Muscle of arm (tissue), 12 donors: Measurements from ENCODE around the gene SKA2. TPM values are rescaled to one million over a fixed set of nuclear protein-coding genes. Genes with fewer than 3 reads are reported as not detected.
A peak's percentile ranks its signal among the peaks of the same experiment; 100 is the strongest.
"Not testable (repeated sequence)": the region's sequence is repeated elsewhere in the genome, so short reads cannot be mapped to it uniquely, and the experiment has no call there.

ENCODE experiments used
- DNase-seq: peaks from one replicate; pipeline ENCODE4 v3.0.0-alpha.2; 2013
- polyA plus RNA-seq, 12 donors: library from polyadenylated mRNA; unstranded; fragments of 120-200 nt; gene quantifications; one replicate each; pipeline ENCODE4 v1.2.1, GENCODE V29; 2013; ENCODE audit not compliant: insufficient read length in 12 of 12

SKA2 gene
- polyA plus RNA-seq, 12 donors = 34.4 to 73.1 (median 42.8) TPM; not detected in 1

DNA sequence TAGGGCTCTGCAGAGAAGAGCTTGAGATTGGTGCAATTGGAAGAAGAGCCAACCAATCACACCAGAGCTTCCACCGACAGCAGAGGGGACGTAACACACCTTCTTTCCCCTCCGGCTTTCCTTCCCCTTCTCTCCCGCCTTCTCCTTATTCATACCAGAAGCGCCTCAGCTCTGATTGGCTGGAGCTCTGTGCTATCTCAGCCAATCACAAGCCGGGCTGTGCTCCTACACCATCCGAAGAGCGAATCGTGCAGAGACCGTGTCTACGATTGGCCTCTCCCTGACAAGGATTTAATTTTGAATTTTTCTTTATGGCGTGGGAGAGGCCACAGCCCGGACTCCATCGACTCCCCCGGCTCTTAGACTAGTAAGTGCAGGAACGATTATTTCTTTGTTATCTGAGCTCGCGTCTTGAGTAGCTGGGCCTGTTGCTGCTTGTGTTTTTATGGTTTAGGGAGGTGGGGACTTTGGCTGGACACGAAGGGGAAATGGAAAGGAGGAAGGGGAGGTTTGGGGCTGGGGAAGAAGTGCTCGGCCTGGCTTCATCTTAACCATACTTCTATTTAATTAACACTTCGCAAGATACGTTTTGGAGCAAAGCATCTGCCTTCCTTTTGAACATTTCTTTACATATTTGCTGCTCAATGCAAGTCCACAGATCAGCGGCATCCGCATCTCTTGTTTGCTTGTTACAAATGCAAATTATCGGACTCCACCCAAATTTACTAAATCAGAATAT is 622 bp upstream of the SKA2 start, which contains the start of gene PRR11:
TSS of gene PRR11 (plus strand) at position 308 of the 739 bp plus-strand sequence. CDS start 14,007 bp downstream, outside the sequence.
- peak; percentile 9 for DNase-seq

DNA sequence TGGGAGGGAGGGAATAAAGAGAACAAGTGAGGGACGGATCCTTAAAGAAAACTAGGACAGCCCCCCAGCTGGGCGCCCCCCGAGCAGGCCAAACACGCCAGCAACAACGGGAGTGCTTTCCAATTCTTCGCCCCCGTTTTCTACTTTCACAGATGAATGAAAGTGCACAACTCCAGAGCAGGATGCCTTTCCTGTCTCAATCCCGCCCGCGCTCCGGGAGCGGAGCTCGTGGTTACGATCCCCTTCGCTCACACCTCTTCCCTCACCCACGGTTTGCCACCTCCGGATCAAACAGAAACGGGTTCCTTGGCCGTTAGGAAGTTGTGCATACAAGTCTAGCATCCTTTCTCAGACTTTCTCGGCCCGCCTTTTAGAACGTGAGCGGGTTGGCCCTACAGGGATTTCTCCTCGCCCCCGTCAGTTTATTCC is 680 bp downstream of the SKA2 start:
- no peak for DNase-seq

DNA sequence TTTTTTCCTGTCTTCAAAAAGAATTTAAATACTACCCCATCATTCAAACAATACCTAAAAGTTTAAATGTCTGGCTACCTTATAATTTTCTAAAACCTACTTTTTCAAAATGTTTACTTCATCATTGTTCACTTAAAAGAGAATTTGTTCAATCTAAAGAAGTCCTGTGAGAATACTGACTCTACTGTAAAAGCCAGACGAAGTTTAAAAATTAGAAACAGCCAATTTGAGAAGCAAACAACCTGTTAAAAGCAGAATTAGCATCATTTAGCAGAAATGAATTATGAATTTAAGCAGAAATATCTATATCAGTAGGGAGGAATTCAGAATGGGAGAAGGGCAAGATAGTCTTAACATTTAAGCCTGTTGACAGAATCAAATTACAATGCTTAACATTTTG is 2.1 kb downstream of the SKA2 start:
- no peak for DNase-seq

DNA sequence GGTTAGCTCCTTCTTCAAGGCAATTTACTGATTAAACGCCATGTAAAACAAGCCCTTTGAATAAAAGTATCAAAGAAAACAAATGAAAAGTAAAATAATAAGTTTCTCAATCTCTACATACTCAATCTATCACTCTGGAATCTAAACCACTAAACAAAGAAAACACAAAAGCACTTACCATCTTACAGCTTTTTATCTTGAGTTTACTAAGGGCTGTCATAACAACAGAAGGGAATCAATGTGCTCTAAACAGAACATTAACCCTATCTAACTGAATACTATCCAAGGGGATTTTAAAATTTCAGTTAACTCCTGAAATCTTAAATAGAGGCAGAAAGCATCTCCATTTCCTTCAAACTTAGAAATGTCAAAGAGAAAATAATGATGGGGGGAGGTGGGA is 3.4 kb downstream of the SKA2 start:
- DNase-seq = no peak

DNA sequence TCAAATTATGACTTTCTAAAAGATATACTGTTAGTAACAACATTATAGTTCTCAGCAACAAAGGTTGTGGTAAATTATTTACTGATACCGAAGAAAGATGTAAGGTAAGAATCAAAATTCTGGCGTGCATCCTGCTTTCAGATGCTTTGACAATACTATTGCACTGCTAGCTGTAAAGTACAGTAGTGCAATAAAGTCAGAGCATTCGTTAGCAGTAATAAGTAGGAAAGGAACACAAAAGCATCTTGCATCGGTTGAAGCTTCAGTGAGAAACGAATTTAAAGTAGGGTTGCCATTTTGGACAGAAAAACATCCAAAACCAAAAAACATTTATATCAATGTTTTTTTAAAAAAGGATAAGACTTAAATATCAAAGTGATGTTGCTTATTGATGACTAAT is 4.0 kb downstream of the SKA2 start:
- DNase-seq = no peak

DNA sequence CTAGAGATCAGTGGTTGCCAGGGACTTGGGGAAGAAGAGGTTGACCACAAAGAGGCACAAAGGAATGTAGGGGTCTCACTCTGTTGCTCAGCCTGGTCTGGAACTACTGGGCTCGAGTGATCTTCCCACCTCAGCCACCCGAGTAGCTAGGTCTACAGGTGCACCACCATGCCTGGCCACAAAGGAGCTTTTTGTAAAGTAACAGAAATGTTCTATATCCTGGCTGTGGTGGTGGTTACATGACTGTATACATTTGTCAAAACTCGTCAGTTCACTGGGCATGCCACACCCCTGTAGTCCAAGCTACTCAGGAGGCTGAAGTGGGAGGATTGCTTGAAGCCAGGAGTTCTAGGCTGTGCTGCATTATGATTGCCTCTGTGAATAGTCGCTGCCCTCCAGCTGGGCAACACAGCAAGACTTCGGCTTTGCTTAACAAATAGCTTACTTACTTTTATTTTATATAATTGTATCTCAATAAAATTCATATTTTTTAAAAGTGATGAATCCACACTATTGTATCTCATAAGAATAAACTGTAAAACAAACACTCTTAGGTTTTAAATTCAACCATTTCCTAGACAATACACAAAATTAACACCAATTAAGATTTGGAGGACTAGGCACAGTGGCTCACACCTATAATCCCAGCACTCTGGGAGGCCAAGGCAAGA is 5.0 kb downstream of the SKA2 start:
- no peak for DNase-seq

DNA sequence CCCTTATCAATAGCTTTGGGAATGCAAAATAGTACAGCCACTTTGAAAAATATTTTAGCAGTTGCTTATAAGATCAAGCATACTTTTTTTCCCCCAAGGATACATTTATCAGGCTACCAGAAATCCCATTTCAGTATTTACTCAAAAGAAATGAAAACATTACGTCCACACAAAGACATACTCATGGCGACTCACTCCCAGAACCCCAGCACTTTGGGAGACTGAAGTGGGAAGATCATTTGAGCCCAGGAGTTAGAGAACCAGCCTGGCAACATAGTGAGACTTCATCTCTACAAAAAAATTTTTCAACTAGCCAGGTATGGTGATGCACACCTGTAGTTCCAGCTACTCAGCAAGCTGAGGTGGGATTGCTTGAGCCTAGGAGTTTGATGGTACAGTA is 5.9 kb downstream of the SKA2 start:
- no peak for DNase-seq

DNA sequence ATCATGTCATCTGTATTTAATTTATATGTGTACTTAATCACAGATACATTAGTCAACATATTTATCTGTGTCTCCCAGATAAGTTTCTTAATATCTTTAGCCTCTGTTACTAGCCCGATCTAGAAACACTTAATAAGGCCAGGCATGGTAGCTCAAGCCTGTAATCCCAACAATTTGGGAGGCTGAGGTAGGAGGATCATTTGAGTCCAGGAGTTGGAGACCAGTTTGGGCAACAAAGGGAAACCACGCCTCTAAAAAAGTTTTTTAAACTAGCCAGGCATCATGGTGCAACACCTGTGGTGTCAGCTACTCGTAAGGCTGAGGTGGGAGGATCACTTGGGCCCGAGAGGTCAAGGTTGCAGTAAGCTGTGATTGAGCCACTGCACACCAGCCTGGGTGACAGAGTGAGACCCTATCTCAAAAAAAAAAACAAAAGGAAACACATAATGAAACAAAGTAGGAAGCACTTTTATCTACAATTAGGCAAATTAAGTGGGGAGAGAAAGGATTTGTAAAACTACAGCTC is 9.4 kb downstream of the SKA2 start:
- no peak for DNase-seq

DNA sequence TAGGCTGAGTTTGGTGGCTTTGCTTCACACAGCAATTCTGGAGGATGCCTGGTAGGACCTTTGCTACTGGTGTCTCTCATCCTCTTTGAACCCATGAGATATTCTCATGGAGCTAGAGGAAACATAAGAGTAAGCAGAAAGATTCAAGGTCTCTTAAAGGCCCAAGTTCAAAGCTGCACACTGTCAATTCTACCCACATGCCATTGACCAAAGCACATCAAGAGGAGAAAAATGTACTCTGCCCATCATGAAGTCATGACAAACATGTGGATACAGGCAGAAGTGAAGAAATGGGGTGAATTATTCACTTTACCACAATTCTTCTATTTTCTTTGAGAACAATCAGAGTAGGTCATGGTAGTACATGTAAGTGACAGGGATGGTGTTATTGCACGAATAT is 13.1 kb downstream of the SKA2 start:
- DNase-seq = no peak

DNA sequence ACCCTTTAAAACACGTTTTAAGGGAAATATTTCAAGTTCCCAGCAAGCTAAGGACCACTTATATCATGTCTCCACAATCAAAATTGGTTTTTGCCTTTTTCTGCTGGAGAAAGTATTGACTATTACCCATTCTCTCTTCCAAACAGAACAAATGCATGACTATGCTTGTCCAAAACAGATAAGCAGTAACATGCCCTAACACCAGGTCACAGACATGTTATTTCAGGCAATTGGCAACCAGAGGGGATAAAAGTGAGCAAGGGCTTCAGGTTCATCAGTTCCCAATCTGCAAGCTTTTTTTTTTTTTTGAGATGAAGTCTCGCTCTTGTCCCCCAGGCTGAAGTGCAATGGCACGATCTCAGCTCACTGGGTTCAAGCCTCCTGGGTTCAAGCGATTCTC is 15.0 kb downstream of the SKA2 start:
- no peak for DNase-seq

DNA sequence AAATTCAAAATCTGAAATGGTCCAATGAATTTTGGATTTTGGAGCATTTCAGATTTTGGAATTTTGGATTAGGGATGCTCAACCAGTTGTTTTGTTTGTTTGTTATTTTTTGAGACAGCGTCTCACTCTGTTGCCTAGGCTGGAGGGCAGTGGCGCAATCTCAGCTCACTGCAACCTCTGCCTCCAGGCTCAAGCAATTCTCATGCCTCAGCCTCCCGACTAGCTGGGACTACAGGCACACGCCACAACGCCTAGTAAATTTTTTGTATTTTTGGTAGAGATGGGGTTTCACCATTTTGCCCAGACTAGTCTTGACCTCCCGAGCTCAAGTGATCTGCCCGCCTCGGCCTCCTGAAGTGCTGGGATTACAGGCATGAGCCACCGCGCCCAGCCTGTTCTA is 16.6 kb downstream of the SKA2 start:
- not testable (repeated sequence) for DNase-seq

DNA sequence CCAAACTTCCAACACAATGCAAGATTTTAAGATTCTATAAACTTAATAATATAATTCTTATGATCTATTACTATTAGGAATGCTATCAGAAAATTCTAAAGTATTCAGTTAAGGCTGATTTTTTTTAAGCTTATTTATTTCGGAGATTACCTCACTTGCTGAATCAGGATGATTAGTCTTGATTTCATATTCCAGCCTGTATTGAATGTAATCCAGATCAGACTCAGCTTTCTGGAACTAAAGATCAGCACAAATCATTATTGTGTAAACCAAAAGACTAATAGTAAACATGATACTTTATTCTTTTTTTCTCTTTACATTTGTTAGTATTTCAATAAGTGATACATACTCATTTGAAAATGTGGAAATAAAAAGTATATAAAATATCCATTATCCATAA is 23.9 kb downstream of the SKA2 start:
- no peak for DNase-seq

DNA sequence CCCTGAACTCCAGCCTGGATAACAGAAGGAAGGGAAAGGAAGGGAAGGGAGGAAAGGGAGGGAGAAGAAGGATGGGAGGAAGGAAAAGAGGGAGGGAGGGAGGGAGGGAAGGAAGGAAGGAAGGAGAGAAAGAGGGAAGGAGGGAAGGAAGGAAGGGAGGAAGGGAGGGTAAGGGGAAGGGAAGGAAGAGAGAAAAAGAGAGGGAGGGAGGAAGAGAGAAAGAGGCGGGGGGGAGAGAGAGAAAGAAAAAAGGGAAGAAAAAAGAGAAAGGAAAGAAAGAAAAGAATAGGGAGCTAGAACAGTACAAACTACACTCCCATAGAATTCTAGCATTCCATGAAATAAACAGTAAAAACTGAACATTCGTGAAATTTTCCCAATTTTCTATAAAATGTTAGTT is 25.2 kb downstream of the SKA2 start:
- no peak for DNase-seq

DNA sequence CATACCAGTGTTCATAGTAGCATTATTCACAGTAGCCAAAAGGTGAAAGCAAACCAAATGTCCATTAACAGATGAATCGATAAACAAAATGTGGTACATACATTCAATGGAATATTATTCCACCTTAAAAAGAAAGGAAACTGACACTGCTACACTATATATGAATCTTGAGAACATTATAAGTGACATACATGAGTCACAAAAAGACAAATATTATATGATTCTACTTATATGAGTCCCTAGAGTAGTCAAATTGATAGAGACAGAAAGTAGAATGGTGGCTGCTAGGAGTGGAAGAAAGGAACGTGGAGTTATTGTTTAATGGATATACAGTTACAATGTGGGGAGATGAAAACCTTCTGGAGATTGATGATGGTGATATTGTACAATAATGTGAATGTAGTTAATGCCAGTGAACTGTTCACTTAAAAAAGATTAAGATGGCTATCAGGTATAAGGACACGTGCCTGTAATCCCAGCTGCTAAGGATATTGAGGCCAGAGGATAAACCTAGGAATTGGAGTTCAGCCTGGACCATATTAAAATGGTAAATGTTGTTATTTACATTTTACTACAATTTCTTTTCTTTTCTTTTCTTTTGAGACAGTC is 28.1 kb downstream of the SKA2 start:
- no peak for DNase-seq

DNA sequence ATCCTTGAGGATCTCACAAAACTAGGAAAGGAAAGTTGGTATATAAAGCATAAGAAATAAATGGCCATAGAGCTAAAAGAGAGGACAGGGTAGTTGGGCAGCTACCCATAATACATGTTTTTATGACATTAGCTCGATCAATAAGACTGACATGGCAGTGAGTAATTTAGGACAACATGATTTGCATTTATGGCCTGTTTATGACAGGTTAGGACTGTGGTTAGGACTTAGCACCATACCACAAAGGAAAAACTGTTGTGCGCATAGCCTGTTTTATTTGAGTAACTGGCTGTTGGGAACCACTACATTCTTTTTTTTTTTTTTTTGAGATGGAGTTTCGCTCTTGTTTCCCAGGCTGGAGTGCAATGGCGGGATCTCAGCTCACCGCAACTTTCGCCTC is 30.3 kb downstream of the SKA2 start:
- DNase-seq = no peak

DNA sequence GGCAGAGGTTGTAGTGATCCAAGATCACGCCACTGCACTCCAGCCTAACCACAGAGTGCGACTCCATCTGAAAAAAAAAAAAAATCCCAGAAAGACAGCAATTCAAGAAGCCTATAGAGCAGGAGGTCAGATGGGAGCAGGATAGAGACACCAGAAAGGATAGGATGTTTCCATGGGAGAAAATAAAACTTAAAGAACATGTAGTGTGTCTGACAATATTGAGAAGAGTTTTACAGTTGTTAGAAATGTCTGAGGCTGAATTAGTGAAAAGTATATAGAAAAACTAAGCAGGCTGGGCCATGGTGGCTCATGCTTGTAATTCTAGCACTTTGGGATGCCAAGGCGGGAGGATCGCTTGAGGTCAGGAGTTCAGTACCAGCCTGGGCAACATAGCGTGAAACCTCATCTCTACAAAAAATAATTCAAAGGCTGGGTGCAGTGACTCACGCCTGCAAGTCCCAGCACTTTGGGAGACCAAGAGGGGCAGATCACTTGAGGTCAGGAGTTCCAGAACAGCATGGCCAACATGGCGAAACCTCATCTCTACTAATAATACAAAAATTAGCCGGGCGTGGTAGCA is 33.0 kb downstream of the SKA2 start:
- DNase-seq = no peak

DNA sequence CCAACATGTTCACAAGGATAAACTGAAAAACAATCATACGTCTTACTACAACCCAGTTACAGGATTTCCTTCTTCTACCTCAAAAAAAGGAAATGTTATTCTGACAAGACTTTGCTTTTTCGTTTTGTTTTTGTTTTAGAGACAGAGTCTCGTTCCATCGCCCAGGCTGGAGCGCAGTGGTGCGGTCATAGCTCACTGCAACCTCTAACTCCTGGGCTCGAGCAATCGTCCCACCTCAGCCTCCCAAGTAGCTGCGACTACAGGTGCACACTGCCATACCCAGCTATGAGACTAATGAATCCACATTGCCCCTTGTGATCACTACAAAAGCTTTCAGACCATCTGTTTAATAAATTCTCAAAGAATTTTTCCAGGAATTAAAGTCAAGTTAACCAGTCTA is 39.5 kb downstream of the SKA2 start:
- no peak for DNase-seq

DNA sequence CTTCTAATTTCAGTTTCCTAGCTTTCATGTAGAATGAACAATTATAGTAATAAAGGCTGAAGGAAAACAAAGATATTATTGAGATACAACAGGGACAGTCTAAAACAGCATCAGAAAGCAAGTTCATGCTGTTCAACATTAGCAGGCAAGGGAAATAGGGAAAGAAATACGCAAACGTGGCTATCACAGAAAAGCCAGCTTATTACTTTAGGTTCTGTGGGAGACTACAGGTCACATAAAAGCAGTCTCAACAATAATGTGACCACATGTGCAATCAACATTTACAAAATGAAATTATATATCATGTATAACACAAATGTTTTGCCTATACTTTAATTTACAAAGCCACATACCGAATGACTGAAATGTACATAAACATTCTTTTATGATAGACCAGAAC is 43.4 kb downstream of the SKA2 start:
- DNase-seq = no peak

DNA sequence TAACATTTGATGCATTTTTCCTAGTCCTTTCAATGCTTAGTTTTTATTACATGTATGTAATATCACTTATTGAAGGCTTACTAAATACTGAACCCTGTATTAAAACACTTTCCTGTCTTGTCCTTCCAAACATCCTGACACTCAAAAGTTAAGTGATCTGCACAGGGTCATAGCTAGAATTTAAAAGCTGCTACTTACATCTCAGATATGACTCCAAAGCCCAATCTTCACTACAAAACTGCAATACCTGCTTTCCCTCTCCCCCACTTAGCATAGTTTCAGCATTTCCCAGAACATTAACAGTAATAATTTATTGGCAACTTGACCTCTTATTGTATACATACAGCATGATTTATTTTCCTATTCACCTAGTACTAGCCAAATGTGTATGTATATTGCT is 44.0 kb downstream of the SKA2 start:
- DNase-seq = no peak

DNA sequence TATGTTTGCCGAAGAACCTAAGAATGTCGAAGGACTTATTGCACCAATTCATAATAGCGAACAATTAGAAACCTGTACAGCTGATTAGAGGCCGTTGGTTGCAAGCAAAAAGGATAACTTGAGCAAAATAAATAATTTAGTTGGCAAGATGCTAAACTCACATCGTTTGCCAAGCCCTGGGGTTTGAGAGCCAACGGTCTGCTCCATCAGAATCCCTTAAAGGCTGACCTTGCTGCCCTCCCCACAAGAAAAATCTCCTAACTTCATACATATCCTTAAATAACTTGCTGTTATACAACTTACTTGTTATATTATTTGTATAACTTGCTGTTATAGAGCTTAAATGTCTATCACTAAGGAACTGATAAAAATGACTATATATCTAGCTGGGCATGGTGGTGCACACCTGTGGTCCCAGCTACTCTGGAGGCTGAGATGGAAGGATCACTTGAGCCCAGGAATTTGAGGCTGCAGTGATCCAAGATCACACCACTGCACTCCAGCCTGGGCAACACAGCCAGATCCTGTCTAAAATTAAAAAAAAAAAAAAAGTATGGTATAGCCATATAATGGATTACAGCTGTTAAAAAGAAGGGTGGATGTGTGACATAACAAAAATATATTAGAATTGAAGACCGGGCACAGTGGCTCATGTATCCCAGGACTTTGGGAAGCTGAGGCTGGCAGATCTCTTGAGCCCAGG is 46.4 kb downstream of the SKA2 start:
- DNase-seq = no peak

DNA sequence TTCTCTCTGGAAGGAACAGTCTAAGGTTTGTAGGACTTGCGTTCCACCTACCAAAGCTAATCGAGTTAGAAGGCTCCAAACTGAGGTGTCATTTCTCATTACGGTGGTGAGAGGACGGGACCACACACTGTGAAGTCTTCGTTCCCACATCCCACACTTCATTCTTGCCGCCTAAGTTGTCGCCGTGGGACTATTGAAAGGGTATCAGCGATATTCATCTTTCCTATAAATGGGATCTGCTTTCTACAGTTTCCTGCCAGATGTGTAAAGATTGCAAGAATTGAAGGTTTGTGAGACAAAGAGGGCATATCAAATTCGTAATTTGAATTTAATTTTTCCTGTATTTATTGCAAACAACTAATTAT is 47.7 kb downstream of the SKA2 start:
- DNase-seq = no peak
